Measurements from ENCODE around the gene SUPT4H1.

The SUPT4H1 gene

DNA sequence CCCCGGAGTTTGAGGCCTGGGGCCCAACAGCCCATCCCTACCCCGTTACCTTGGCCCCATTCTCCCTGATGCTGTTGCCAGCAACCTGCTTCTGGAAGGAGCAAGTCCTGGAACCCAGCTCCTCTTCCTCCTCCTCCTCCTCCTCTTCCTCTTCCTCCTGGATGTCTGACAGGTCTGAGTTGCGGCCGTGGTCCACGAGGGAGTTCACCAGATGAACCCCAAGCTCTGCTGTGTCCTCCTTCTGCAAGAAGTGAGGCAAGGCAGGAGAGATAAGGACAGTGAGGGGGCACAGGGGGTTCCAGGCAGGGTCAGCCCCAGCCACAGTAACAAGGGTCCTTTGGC is 42.1 kb downstream of the SUPT4H1 start:
- TF ChIP-seq FOXM1 (IDR thresholded peaks at IDR 0.05; ENCODE audit: borderline replicate concordance, low read depth) (no peak), TAF1 (IDR thresholded peaks at IDR 0.05; ENCODE audit: low read depth) (no peak), CEBPB (IDR thresholded peaks at IDR 0.05) (no peak), YY1 (IDR thresholded peaks at IDR 0.05; ENCODE audit: low read depth) (no peak), RAD21 (IDR thresholded peaks at IDR 0.05; ENCODE audit: low read depth) (no peak), EP300 (IDR thresholded peaks at IDR 0.05; ENCODE audit: borderline replicate concordance) (no peak), EGR1 (IDR thresholded peaks at IDR 0.05) (no peak)
- TF ChIP-seq, protein P1, sequence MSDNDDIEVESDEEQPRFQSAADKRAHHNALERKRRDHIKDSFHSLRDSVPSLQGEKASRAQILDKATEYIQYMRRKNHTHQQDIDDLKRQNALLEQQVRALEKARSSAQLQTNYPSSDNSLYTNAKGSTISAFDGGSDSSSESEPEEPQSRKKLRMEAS (IDR thresholded peaks at IDR 0.05), result no peak
- TF ChIP-seq, protein P2, sequence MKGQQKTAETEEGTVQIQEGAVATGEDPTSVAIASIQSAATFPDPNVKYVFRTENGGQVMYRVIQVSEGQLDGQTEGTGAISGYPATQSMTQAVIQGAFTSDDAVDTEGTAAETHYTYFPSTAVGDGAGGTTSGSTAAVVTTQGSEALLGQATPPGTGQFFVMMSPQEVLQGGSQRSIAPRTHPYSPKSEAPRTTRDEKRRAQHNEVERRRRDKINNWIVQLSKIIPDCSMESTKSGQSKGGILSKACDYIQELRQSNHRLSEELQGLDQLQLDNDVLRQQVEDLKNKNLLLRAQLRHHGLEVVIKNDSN (IDR thresholded peaks at IDR 0.05), result no peak
- TF ChIP-seq, protein P3, sequence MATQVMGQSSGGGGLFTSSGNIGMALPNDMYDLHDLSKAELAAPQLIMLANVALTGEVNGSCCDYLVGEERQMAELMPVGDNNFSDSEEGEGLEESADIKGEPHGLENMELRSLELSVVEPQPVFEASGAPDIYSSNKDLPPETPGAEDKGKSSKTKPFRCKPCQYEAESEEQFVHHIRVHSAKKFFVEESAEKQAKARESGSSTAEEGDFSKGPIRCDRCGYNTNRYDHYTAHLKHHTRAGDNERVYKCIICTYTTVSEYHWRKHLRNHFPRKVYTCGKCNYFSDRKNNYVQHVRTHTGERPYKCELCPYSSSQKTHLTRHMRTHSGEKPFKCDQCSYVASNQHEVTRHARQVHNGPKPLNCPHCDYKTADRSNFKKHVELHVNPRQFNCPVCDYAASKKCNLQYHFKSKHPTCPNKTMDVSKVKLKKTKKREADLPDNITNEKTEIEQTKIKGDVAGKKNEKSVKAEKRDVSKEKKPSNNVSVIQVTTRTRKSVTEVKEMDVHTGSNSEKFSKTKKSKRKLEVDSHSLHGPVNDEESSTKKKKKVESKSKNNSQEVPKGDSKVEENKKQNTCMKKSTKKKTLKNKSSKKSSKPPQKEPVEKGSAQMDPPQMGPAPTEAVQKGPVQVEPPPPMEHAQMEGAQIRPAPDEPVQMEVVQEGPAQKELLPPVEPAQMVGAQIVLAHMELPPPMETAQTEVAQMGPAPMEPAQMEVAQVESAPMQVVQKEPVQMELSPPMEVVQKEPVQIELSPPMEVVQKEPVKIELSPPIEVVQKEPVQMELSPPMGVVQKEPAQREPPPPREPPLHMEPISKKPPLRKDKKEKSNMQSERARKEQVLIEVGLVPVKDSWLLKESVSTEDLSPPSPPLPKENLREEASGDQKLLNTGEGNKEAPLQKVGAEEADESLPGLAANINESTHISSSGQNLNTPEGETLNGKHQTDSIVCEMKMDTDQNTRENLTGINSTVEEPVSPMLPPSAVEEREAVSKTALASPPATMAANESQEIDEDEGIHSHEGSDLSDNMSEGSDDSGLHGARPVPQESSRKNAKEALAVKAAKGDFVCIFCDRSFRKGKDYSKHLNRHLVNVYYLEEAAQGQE (IDR thresholded peaks at IDR 0.05; ENCODE audit: low read depth), result no peak

DNA sequence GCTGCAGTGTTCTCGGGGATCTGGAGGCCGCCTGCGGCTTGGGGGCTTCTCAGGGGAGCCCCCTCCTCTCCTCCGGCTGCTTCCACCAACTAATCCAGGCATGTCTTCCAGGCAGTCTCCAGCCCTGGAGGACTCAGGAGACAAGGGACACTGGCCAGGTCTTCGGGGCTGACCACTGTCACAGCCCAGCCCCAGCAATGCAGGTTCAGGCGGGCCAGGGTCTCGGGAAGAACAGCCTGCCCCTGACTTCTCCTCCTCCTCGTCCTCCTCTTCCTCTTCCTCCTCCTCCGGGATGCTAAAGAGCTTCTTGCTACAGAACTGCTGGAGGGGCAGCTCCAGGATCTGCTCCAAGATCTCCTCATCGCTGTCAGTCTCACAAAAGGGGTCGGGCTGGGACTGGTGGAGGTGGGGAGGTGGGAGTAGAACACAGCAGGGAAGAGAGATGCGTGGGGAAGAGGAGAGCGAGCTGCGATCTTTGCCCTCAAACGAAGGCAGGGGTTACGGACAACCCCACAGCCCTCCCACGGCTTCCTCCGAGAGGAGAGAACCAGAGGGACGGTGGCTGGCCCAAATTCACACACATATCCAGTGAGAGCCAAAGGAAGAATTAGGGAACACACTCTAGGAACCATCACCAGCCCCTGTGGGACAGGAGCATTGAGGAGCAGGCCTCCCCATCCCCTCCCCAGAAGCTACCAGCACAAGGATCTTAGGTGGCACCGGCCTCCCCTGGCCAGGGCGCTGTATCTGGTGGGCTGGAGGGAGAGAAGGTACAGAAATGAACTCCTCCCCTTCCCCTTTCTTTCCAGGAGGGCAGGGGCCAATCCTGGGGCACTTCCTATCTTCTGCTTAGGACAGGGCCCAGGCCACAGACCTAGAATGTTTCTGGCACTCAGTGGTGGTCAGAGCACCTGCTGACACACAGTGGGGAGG is 42.8 kb downstream of the SUPT4H1 start:
- TF ChIP-seq TAF1 (IDR thresholded peaks at IDR 0.05; ENCODE audit: low read depth), result no peak
- no peak for TF ChIP-seq RAD21 (IDR thresholded peaks at IDR 0.05; ENCODE audit: low read depth)
- no peak for TF ChIP-seq YY1 (IDR thresholded peaks at IDR 0.05; ENCODE audit: low read depth)
- TF ChIP-seq CEBPB (IDR thresholded peaks at IDR 0.05), result no peak
- TF ChIP-seq, protein P3 (IDR thresholded peaks at IDR 0.05; ENCODE audit: low read depth), result no peak
- TF ChIP-seq, protein P2 (IDR thresholded peaks at IDR 0.05), result no peak
- TF ChIP-seq FOXM1 (IDR thresholded peaks at IDR 0.05; ENCODE audit: borderline replicate concordance, low read depth), result no peak
- TF ChIP-seq TCF12 (IDR thresholded peaks at IDR 0.05; ENCODE audit: low read depth), result no peak
- no peak for TF ChIP-seq EP300 (IDR thresholded peaks at IDR 0.05; ENCODE audit: borderline replicate concordance)
- no peak for TF ChIP-seq NFIC (IDR thresholded peaks at IDR 0.05)
- no peak for TF ChIP-seq CREB1 (IDR thresholded peaks at IDR 0.05; ENCODE audit: low read depth)
- no peak for TF ChIP-seq EGR1 (IDR thresholded peaks at IDR 0.05)
- TF ChIP-seq, protein P1 (IDR thresholded peaks at IDR 0.05), result no peak
- TF ChIP-seq ZBTB7A (IDR thresholded peaks at IDR 0.05; ENCODE audit: low read depth), result no peak
- TF ChIP-seq TEAD4 (IDR thresholded peaks at IDR 0.05), result no peak

DNA sequence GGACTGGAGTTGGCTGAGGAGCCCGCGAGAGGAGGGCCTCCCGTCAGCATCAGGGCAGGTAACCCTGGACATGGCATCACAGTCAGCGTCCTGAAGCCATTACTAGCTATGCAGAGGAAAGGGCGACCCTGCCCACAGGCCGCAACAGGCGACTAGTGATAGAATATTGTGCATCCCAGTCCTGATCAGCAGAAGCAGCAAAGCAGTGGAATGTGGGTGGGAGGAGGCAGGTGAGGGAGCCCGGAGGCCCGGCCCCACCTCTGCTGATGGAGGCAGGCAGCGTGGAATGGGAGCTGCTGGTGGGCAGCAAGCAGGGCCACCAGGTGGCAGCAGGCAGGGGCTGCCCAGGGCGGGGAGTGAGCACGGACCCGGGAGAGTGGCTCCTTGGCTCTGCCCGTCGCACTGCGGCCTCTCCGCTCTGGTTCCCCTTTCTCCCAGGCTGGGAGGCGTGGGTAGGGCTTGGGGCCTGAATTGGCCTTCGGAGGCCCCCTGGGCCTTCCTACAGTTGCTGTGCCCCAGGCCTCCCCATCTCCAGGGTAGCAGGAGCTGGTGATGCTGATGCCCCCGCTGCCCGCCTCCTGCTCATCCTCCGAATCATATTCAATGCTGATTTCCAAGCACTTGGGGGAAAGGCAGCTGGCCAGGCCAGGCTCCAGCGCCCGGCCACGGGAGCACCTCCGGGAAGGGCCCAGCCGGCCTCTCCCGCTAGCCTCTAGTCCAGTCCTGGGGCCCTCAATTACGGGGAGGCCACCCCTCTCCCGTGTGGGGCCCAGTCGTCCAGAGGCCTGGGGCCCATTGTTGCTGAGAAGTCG is 43.6 kb downstream of the SUPT4H1 start:
- TF ChIP-seq TCF12 (IDR thresholded peaks at IDR 0.05; ENCODE audit: low read depth), result no peak
- TF ChIP-seq CREB1 (IDR thresholded peaks at IDR 0.05; ENCODE audit: low read depth), result no peak
- TF ChIP-seq ZBTB7A (IDR thresholded peaks at IDR 0.05; ENCODE audit: low read depth), result no peak
- TF ChIP-seq, protein P1 (IDR thresholded peaks at IDR 0.05), result no peak
- TF ChIP-seq EP300 (IDR thresholded peaks at IDR 0.05; ENCODE audit: borderline replicate concordance), result no peak
- TF ChIP-seq FOXM1 (IDR thresholded peaks at IDR 0.05; ENCODE audit: borderline replicate concordance, low read depth), result no peak
- TF ChIP-seq TAF1 (IDR thresholded peaks at IDR 0.05; ENCODE audit: low read depth), result no peak
- TF ChIP-seq CEBPB (IDR thresholded peaks at IDR 0.05), result no peak
- TF ChIP-seq TEAD4 (IDR thresholded peaks at IDR 0.05), result no peak
- no peak; the same call in 1 of the 2 replicates for TF ChIP-seq RAD21 (IDR thresholded peaks at IDR 0.05; ENCODE audit: low read depth)
- no peak for TF ChIP-seq YY1 (IDR thresholded peaks at IDR 0.05; ENCODE audit: low read depth)

DNA sequence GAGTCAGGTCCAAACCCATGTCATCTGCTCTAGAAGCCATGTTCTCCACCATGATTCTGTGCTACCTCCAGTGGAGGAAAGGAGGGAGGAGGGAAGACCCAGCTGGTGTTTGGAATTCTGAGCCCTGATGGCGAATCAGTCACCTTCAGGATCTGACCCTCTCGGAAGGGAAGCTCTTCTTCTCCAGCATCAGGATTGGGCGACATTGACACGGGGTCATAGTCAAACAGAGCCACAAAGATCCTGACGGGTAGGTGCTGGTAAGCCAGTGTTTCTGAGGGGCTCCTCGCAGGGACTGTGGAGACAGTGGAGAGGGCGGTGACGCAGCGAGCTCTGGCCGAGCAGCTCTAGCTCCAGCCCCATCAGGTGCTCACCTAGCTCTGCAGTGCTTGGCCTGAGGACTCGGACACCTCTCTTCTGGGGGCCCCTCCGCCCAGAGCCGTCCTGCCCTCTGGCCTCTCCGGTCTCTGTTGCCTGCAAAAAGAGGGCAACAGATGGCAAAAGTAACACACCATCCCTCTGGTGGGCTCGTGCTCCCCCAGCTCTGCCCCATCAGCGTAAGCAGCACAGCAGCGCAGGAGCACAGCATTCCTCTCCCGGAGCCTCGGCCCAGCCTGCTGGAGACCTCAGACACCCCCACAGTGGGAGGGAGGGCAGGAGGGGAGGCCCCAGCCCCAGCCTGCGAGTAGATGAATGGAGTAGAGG is 44.4 kb downstream of the SUPT4H1 start:
- TF ChIP-seq NFIC (IDR thresholded peaks at IDR 0.05) (no peak), ZBTB7A (IDR thresholded peaks at IDR 0.05; ENCODE audit: low read depth) (no peak), TAF1 (IDR thresholded peaks at IDR 0.05; ENCODE audit: low read depth) (no peak), EP300 (IDR thresholded peaks at IDR 0.05; ENCODE audit: borderline replicate concordance) (no peak), RAD21 (IDR thresholded peaks at IDR 0.05; ENCODE audit: low read depth) (no peak), EGR1 (IDR thresholded peaks at IDR 0.05) (no peak), FOXM1 (IDR thresholded peaks at IDR 0.05; ENCODE audit: borderline replicate concordance, low read depth) (no peak), CEBPB (IDR thresholded peaks at IDR 0.05) (no peak), TEAD4 (IDR thresholded peaks at IDR 0.05) (no peak), TCF12 (IDR thresholded peaks at IDR 0.05; ENCODE audit: low read depth) (no peak), CREB1 (IDR thresholded peaks at IDR 0.05; ENCODE audit: low read depth) (no peak)
- TF ChIP-seq, protein P1 (IDR thresholded peaks at IDR 0.05), result no peak
- TF ChIP-seq, protein P3 (IDR thresholded peaks at IDR 0.05; ENCODE audit: low read depth), result no peak

Data from Ishikawa (cell line).